Raji (cell line): ENCODE data around the gene MICU2.

Experiments used
- POLR2A ChIP-seq: IDR thresholded peaks from 2 replicates; pipeline ENCODE4 v1.6.1; 2011; ENCODE audit warnings: low read depth, low read length, control low read depth; ENCODE audit not compliant: insufficient read depth

Gene MICU2

DNA sequence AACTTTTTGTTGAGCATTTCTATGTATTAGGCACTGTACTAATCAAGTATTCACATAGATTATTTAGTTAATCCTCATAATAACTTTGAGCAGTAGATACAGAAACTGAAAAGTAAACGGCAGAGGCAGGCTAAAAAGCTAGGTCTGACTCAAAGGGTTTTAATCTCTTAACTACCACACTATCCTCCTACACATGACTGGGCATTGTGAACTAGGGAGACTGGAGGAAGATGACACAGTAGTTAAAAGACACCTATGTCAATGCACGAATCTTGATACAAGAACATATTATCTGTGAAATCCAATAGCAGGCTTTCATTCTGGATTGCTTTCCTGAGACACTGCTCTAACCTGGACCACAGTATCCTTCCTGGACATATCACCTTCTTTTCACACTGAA, 36.3 kb downstream of the MICU2 start:
- no peak for TF ChIP-seq POLR2A

- no peak for TF ChIP-seq POLR2A
Observed at GRCh38 chr13:21557995-21558394, 46.0 kb downstream of the MICU2 start.

DNA sequence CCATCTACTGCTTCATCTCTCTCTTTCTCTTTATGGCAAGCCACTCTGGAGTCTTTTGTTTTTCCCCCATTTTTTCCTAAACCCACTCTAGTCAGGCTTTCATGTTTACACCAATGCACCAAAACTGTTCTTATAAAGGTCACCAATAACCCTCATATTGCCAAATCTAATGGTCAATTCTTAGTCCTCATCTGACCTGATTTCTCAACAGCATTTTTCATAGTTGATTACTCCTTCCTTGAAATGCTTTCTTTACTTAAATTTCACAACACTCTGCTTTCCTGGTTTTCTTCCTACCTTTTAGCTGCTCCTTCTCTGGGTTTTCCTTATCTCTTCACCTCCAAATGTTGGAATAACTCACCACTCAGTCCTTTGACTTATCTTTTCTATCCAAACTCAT, 47.9 kb downstream of the MICU2 start:
- no peak for TF ChIP-seq POLR2A

- TF ChIP-seq POLR2A, result no peak
Observed at GRCh38 chr13:21550918-21551317, 53.1 kb downstream of the MICU2 start.

- TF ChIP-seq POLR2A, result no peak
Observed at GRCh38 chr13:21549633-21550032, 54.3 kb downstream of the MICU2 start.

- TF ChIP-seq POLR2A, result no peak
Observed at GRCh38 chr13:21548577-21548976, 55.4 kb downstream of the MICU2 start.

DNA sequence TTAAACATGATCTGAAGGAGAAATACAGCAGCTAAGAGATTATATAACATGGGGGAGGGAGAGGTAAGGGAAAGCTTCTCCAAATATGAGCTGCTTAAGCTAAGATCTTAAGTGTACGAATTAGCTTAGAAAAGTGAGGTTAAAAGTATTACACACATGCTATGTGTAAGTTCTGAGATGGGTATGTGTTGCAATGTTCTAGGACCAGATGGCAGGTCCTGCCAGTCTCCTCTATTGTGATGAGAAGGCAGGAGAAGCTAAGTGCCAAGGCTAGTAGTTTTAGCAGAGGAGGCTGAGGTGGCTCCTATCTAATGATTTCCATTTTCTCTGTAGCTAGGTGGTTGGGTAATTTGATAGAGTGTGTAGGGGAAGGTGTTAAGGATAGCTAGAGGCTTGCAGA, 57.6 kb downstream of the MICU2 start:
- no peak for TF ChIP-seq POLR2A

- no peak for TF ChIP-seq POLR2A
Observed at GRCh38 chr13:21544515-21544914, 59.5 kb downstream of the MICU2 start.

DNA sequence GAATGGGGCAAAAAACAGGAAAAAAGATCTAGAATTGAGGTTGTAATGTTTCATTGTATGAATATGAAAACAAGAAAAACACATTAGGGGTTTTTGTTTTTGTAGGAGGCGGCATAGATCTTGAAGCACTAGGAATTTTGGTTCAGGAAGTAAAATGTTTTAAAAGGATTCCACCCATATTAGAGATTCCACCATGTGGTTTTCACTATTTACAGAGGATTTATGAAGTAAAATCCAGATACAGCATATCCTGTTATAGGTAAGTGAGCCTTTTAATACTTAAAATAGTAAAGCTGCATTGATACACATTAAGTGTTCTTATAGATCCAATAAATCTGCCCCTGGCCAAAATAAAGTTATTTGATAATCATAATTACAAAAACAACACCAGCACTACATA, 61.4 kb downstream of the MICU2 start:
- no peak for TF ChIP-seq POLR2A

- no peak for TF ChIP-seq POLR2A
Observed at GRCh38 chr13:21541980-21542379, 62.0 kb downstream of the MICU2 start.

- TF ChIP-seq POLR2A, result no peak
Observed at GRCh38 chr13:21541271-21541670, 62.7 kb downstream of the MICU2 start.

GRCh38 chr13:21539687-21540086, 64.3 kb downstream of the MICU2 start:
- TF ChIP-seq POLR2A, result no peak

DNA sequence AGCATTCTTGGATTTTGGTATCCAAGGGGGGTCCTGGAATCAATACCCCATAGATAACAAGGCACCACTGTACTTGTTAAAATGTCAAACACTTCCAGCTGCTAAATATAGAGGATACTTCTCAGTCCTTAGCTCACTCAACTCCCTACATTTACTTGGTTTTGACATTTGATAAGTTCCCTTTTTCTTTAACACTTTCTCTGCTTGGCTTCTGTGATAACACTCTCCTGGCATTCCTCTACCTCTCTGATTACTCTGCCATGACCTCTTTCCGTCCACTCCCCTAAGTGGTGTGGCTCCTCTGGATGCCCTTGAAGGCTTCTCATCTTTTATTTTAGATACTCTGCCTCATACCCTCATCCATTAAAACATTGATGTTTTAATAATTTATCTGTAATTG, 65.2 kb downstream of the MICU2 start:
- no peak for TF ChIP-seq POLR2A

GRCh38 chr13:21538280-21538679, 65.7 kb downstream of the MICU2 start:
- TF ChIP-seq POLR2A, result no peak

GRCh38 chr13:21537105-21537504, 66.9 kb downstream of the MICU2 start:
- no peak for TF ChIP-seq POLR2A

DNA sequence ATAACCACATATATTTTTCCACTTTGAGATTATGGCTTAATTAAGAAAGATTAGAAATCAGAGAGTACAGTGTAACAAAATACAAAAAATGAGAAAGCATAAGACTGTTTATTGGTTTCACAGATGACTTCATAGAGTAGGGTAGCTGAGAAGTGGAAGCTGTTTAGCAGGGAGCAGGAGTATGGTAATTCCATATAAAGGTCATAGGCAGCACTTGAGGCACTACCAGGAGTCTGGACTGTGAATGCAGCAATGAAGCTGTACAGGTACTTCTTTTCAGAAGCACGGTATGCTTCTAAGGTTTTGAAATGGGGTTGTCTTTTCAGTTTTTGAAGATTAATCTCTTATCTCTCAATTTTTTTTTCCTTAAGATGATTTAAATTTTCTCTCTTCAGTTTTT, 69.2 kb downstream of the MICU2 start:
- TF ChIP-seq POLR2A, result no peak

DNA sequence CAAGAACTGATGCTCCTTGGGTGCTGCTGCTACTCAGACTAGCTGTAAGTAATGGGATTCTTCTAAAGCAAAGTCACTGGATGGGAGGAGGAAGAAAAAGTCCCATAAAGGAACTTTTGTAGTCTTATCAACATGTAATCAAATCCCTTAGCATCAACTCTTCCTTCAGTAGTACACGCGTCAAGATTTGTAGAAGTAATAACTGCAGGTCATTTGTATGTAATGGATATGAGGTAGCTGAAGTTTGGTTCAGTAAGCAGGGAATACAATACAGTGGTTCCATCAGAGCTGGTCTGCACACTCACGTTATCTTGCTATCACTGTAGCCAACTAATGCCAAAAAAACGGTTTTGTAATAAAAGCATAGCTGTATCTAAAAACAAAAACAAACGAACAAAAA, 72.5 kb downstream of the MICU2 start:
- TF ChIP-seq POLR2A, result no peak

GRCh38 chr13:21530656-21531055, 73.3 kb downstream of the MICU2 start:
- no peak for TF ChIP-seq POLR2A

- no peak for TF ChIP-seq POLR2A
Observed at GRCh38 chr13:21529146-21529893, 74.7 kb downstream of the MICU2 start.
